Measurements from ENCODE around the gene FBXO46.
"Not testable (repeated sequence)": the region's sequence is repeated elsewhere in the genome, so short reads cannot be mapped to it uniquely, and the experiment has no call there.

The FBXO46 gene

DNA sequence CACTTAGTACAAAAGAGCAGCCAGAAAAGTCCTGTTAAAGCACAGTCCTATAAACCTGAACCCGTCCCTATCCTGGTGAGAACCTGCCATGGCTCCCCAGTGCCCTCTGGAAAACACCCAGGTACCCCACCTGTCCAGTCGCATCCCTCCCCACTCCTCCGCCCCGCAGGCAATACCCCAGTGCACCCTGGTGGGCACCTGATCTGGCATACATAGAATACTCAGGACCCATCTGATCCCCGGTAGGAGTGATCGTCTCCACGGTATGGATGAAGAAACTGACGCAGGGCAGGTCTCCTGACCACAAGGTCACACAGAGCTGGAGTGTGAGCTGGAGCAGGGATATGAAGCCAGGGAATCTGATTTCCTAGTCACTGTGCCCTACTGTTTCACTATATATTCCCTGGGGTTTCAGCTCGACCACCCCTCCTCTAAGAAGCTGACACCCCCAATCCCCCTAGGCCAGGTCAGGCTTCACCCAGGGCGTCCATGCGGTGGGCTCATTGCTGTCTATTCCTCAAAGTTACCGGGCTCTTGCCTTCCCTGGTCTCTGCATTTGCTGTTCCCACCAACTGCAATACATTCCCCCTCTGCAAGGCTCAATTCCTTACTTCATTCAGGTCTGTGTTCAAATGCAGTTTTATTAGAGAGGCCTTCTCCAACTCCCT is 12.6 kb downstream of the FBXO46 start:
- no peak for DNase-seq

DNA sequence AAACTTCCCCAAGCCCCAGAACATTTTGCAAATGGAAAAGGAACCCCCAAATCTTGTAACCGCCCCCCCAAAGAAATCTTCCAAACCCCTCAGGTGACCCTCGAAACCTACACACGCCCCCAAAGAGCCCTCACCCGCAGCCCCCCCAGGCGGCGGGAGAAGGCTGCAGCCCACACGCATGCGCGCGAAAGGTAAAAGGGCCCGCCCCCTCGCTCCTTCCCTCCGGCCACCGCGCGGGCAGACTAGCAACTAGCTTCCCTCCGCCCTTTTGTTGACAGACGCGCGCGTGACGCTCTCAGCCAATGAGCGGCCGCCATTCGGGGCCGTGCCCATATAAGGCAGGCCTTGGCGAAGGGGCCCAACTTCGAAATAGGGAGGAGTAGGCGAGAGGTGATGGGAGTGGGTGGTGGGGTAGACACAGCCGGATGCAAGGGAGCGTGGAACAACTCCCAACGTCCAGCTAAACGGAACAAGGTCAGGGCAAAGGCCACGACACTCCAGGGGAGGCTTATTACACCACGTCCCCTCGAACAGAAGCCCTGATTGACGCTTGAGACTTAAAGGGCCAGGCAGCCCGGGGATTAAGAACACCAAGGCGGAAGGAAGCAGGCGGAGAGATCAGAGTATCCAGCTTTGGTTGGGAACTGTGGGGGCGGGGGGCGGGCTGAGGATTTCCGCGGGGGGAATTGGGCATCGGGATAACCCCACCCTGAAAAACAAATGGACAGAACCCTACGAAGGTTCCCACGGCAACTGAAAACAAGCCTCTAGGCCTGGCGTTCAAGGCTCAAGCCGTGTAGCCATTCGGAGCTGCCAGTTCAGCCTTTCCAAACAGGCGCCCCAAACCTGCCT is 13.3 kb downstream of the FBXO46 start:
- peak; percentile 97 for DNase-seq

DNA sequence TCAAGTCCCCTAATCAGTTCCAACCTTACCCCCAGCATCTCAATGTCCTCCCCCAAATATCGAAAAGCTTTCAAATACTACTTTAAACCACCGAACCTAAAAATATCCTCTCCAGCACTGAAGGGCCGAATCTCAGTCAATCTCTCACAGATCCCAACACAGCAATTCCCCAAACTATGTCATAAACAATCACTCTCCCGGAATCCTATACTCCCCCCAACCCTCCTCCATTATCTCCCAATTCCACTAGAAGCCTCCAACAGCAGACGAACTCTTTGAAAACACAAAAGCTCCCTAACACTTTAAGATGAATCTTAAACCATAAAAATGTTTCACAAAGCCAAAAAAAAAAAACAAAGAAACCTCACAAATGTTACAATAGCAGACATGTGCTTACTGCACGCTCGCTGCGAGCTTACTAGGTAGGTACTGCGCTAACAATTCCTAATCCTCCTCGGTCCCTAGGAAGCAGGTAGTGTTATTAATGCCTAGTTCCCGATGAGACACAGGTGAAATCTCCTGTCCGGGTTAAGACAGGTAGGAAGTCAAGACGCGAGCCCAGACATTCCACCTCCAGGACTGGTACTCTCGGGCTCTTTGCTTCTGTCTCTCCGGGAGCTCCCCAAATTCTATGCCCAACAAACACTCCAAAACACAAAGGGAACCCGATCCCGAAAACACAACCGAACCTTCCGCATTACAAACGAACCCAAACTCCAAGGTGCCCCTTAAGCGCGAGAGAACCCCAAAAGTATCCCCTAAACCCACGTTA is 14.2 kb downstream of the FBXO46 start:
- DNase-seq: peak; percentile 20

DNA sequence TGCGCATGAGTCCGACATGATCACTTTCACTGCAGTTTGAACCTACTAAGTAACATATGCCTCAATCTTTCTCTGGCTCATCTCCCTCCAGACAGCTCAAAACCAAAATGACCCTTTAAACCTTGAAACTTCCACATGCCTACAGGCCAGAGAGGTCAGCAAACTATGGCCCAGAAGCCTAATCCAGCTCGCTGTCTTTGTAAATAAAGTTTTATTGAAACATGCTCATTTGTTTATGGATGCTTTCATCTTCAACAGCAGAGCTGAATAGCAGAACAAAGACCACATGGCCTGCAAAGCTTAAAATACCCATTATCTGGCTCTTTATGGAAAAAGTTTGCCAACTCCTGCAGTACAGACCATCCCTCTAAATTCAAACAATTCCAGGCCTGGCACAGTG is 15.6 kb downstream of the FBXO46 start:
- DNase-seq: no peak

DNA sequence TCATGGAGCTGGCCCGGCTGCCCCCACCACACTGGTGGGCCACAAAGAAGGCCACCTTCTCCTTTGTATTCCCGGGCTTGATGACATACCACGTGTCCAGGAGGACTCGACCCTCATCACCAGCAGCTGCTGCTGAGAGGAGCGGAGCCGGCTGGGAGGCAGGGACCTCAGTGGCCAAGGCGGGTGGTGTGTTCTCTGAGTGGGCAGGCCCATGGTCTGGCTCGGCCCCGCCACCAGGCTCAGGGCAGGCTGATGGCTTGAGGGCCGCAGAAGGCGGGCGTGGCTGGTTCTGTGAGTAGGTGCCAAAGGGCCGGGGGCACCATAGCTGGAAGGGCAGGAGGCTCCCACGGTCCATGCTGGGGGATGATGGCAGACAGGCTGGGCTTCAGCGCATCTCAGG is 17.6 kb downstream of the FBXO46 start:
- DNase-seq: no peak

DNA sequence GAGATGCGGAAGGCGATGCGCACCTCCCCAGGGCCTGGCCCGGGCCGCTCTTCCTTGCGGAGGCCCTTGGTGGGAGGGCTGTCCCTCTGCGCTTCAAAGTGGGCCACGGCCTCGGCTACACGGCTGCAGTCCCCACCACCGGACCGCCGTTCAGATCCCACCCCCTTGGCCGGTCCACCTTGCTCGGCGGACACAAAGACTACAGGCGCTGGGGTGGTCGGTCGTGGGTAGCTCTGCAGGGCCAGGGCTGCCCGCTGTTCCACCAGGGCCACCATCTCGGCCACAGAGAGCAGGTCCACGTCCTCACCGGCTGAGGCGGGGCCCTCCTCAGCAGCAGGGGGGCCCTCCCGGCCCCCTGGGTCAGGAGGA is 18.0 kb downstream of the FBXO46 start:
- no peak for DNase-seq

DNA sequence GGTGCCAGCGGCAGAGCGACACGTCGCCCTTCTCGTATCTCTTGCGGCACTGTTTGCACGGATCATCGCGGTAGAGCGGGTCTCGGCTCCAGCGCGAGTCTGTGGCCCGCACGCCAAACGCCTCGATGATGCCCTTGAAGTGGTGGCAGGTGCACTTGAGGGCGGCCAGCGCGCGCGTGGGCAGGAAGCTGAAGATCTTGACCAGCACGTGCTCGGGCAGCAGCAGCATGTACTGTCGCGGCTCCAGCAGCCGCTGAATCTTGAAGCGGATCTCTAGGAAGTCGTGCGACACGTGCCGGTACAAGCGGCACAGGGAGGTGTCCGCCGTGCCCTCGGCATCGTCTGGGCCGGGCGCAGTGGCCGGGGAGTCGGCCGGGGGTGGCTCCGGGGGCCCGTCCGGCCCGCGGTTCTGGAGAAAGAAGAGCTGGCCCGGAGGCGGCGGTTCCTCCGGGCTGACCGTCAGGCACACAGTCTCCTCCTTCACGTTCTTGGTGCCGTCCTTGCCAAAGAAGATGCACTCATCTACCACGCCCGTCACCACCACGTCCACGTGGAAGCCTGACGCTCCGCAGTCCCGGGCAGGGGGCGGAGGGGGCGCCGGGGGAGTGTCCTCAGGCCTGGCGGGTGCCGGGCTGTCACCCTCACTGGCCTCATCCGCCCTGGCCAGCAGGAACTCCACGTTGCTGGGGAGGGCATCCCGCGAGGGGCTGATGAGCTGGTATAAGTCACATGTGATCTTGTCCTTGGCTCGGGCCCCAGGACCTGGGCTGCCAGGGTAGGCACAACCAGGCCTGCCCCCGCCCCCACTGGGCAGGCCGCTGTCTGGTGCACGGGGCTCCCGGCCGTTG is 18.6 kb downstream of the FBXO46 start:
- DNase-seq: no peak

DNA sequence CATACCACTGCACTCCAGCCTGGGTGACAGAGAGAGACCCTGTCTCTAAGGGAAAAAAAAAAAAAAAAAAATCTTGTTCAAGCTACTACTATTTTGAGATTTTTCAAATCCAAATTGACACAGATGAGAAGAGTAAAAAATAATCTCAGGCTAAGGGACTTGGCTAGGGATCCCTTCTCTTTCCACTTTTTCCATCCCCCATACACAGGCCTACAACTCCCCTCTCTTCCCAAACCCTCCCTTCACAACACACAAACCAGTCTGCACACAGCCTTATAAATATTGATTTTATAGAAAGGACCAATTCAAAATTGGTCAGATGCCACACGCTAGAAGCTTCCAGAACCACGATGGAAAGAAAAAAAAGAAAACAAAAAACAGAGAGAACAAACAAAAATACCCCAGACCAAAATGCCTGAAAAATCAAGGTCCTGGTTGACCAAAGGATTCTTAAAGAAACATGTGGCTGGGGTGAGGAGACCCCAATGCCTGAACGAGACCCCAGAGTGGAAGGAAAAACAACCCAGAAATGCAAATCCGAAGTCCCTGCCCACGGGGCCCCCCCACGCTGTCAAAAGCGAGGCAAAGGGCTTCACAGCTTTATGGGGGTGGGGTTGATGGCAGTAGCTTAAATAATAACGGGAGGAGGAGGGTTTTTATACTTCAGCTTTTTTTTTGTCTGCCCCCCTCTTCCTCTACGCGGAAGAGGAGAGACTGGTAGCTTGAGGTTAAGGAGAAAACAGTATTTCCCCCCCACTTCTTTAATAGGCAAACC is 20.2 kb downstream of the FBXO46 start:
- no peak for DNase-seq

DNA sequence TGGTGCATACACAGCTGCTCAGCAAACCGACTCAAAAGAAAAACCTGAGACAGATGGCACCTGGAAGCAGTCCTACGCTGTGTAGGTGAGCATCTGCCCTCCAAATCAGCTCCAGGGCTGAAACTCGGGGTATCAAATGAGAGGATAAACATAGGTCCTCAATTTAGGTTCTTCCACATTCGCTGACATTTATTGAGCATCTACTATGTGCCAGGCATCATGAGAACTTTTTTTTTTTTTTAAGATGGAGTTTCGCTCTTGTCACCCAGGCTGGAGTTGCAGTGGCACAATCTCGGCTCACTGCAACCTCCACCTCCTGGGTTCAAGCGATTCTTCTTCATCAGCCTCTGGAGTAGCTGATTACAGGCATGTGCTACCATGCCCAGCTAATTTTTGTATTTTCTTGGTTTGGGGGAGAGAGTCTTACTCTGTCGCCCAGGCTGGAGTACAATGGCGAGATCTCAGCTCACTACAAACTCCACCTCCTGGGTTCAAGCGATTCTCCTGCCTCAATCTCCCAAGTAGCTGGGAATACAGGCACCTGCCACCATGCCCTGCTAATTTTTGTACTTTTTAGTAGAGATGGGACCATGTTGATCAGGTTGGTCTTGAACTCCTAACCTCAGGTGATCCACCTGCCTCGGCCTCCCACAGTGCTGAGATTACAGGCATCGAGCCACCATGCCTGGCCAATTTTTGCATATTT is 24.8 kb downstream of the FBXO46 start:
- DNase-seq: no peak

DNA sequence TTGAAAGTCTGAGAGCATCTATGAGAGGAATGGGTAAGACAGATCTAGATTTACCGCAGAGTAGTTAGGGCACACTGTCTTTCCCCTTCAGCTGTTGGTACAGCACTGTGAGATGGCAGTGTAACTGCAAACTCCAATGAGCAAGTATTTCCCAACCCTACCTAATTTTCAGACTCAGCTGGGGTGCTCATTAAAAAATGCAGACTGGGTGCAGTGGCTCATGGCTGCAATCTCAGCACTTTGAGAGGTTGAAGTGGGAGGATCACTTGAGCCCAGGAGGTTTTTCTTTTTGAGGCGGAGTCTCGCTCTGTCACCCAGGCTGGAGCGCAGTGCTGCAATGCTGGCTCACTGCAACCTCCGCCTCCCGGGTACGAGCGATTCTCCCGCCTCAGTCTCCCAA is 25.6 kb downstream of the FBXO46 start:
- DNase-seq: no peak

DNA sequence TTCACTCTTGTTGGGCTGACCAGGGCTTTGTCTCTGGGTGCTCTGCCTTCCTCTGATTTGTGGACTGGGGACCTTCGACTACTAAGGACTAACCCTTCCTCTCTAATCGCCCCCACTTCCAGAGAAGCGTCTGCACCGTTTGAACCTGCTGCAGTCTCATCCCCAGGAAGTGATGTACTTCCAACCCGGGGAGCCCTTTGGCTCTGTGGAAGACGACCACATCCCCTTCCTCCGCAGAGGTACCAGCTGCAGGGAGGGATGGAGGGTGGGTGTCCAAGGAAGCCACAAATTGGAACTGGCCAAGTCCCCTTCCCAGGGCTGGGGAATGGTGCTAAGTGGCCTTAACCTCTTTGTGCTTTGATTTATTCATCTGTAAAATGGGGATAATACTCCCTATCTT is 29.0 kb downstream of the FBXO46 start:
- DNase-seq: no peak

DNA sequence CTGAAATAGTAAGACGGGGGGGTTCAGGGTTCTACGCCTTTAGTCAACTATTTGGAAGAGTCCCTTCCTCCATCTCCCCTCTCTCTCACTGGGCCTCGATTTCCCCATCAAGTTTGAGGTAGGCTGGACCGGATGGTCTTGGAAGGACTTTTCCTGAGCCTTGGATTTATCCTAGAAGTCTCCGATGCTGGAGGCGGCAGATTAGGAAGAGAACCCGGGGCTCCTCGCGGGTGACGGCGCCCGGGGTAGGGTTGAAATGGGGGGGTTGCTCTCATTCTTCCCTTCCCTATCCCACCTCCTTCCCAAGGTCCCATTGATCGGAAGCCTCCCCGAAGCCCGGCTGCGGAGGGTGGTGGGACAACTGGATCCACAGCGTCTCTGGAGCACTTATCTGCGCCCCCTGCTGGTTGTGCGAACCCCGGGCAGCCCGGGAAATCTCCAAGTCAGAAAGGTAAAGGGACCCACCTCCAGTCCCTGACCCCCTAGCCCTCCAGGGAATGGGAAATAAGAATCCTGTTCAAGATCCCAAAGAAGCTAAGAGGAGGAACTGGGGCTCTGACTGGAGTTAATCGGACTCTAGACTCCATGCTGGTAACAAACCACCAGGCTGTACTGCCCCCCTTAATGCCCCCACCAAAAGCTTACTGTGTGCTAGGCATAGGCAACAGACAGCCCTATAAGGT is 37.4 kb downstream of the FBXO46 start:
- peak; percentile 83 for DNase-seq

DNA sequence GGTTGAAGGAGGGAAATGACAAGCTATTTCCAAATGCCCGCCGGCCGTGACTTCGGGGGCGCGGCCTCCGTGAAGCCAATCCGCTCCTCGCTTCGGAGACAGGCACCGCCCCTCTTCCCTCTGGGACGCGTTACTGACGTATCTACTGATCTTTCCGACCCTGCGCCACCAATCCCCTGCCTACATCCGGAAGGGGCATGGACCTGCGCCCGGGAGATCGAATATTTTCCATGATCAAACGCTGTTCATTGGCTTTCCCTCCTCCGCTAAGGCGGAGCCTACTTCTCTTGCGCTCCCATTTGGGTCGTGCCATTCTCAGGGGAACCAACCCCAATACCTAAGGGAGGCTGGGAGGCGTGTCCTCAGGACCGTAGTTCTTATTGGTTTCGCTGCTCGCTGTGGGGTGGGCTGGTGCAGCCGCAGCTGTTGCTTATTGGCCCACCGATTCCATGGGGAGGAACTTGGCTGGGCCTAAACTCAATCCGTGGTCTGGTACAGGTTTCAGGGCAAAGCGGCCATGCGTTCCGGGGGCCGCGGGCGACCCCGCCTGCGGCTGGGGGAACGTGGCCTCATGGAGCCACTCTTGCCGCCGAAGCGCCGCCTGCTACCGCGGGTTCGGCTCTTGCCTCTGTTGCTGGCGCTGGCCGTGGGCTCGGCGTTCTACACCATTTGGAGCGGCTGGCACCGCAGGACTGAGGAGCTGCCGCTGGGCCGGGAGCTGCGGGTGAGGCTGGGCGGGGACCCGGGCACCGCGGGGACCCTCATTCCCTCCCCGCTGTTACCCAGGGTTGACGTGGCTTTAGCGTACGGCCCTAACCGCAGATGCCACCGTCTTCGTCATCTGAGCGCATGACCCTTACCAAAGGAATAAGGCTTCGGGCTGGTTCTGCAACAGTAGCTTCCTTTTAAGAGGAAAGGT is 38.2 kb downstream of the FBXO46 start, which contains the start of gene QPCTL:
Gene QPCTL (plus strand): TSS at position 480 of the 919 bp plus-strand sequence. CDS start 38 bp downstream, at position 518.
- DNase-seq: peak; percentile 98

DNA sequence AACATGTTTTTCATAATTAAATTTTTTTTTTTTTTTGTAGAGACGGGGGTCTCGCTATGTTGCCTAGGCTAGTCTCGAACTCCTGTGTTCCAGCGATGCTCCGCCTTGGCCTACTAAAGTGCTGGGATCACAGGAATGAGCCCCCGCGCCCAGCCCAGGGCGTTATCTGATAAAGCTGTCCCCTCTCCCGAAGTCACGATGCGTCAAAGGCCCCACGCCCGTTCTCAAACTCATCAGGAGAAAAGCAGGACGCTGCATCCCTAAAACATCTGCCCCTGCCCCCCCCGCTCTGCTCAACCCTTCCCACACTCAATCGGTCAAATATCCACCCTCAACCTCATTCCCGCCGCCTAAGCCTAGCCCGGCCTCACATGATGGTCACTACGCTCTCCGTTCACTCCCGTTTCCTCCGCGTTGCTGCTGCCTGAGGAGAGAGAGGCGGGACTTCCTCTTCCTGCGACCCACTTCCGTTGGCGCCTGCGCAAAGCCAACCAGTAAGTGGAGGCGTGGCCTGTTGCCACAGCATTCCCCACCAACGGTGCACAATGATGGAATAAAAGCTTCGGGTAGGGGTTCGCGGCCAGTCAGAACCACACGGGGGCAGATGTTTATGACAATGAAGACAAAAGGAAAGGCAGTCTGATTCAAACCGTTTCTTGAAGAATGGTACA is 39.0 kb downstream of the FBXO46 start, which contains the start of gene SNRPD2:
Gene SNRPD2 (minus strand): TSS at position 438 of the 671 bp plus-strand sequence. CDS start 65 bp downstream, at position 373.
- peak; percentile 95 for DNase-seq

DNA sequence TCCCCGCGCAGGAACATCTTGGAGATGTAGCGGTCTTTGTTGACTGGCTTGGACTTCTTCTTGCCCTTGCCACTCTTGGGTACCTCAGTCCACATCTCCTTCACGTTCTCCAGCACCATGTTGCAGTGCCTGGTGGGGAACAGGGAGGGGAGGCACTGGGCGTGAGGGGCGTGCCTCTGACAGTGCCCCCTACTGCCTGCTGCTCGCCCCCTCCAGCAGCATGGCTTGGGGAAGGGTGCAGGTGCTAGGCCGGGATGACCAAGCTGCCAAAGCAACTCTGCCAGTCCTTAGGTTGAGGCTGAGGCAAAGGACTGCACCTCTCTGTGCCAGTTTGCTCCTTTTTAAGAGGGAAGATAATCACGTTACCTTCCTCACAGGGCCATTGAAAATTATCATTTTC is 43.1 kb downstream of the FBXO46 start:
- DNase-seq: no peak

DNA sequence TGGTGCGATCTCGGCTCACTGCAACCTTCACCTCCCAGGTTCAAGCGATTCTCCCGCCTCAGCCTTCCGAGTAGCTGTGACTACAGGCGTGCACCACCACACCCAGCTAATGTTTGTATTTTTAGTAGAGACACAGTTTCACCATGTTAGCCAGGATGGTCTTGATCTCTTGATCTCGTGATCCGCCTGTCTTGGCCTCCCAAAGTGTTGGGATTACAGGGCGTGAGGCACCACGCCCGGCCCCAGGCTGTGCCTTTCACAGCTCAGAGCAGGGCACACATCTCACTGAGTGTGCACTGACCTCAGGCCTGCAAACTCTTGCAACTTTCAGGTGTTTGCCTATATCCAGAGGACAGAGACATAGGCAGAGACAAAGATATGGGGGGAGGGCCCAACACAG is 45.7 kb downstream of the FBXO46 start:
- not testable (repeated sequence) for DNase-seq

DNA sequence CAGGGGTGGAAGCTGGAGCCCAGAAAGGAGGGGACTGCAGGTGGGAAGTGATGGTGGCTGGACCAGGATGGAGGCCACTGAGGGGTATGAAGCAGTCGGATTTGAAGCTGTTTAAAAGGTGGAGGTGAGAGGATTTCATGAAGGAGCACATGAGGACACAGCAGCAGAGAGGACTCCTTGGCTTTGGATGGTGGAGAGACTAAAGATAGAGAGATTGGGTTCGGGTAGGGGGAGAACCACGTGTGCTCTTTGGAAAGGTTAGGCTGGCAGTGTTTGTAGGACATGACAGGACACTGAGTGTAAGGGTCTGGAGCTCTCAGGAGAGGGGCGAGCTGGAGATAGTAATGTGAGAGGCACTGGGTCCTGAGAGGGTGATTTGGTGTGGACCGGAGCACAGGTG is 47.8 kb downstream of the FBXO46 start:
- no peak for DNase-seq

DNA sequence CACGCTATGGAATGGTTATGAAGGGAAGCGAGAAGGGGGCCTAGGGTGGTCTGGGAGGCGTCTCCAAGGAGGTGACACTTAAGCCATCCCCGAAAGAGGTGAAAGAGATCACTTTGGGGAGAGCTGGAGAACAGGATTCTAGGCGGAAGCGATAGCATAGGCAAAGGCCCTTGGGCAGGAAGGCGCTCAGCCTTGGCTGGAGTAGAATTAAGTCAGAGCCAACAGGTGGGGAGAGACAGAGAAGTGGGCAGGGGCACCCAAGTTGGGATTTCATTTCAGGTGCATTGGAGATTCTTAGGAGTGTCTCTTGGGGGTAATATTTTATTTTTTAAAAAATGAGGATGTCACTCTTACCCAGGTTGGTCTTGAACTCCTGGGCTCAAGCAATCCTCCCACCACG is 48.6 kb downstream of the FBXO46 start:
- no peak for DNase-seq

Measured in stimulated activated CD4-positive, alpha-beta T cell treated with anti-CD3 and anti-CD28 coated beads, Interleukin-4, amount 100 ng/mL, for 24 hours (primary cell).